ENCODE measurements around the gene TRPM3.

The TRPM3 gene

GRCh38 chr9:70574151-70574837 is 547.1 kb downstream of the TRPM3 start:
- DNase-seq = peak; percentile 67

DNA sequence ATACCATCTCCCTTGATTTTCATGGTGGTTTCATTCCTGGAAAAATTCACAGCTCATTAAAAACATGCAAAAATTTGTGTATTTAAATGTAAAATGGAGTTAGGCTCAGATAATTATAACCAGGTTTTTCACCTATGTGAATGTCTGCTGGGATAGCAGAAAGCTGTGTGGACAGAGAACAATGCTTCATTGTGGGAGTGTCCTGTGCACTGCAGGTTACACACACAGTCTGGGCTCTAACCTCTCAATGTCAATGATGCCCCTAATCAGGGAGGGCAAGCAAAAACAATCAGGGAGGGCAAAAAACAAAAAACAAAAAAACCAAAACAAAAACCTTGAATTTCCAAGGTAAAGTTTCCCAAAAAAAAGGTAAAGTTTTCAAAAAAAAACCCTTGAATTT is 548.1 kb downstream of the TRPM3 start:
- DNase-seq = no peak

- DNase-seq = no peak
These were observed 550.2 kb downstream of the TRPM3 start for GRCh38 chr9:70571258-70571657.

GRCh38 chr9:70569791-70570190 is 551.6 kb downstream of the TRPM3 start:
- DNase-seq = no peak

DNA sequence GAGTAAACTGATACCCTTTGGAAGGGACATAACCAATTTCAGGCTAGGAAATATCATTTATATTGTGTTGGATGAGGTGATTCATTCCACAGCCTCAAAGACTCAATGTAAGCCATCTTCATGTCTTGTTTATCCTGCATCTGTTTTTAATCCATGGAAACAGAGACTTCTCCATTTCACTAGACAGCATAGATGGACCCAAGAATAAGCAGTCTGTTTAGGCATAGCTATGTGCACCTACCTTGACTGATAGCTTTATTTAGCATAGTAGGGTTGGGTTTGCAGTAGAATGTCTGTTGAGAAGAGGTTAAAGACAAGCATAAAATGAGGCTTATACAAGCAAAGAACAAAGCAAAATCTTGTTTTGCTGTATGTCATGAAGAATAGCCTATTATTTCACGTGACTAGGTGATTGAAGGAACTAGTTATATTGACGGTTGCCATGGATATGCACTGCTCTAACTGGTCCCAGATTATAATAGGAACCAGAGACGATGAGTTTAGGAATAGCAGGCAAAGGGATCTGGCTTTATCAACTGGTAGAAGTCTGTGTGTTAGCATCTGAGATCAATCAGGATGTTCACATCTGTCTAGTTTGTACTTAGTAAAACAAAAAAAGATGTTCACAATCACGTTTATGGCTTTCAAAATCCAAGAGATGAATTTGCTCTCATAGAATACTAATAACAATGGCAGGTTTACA is 552.2 kb downstream of the TRPM3 start:
- DNase-seq = no peak

DNA sequence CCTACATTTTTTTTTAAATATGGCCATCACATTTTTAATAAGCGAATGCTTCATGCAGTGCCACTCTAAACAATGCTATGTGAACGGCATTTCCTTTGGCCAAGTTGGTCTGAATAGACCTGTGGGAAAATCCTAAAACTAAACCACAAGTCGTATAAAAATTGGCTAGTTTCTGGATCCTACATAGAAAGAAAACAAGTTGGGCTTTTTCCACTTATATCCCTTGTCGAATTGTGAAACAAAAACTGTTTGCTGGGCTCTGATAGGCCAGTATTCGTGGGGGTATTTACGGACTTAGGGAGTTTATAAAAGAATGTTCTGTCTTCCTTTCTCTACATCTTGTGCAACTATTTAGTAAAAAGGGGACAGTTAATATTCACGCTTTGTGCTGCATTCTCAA is 553.9 kb downstream of the TRPM3 start:
- peak; percentile 45 for DNase-seq

GRCh38 chr9:70566751-70567150 is 554.7 kb downstream of the TRPM3 start:
- DNase-seq = no peak

GRCh38 chr9:70566066-70566465 is 555.4 kb downstream of the TRPM3 start:
- DNase-seq = no peak

- DNase-seq = no peak
These were observed 556.7 kb downstream of the TRPM3 start for GRCh38 chr9:70564468-70565335.

DNA sequence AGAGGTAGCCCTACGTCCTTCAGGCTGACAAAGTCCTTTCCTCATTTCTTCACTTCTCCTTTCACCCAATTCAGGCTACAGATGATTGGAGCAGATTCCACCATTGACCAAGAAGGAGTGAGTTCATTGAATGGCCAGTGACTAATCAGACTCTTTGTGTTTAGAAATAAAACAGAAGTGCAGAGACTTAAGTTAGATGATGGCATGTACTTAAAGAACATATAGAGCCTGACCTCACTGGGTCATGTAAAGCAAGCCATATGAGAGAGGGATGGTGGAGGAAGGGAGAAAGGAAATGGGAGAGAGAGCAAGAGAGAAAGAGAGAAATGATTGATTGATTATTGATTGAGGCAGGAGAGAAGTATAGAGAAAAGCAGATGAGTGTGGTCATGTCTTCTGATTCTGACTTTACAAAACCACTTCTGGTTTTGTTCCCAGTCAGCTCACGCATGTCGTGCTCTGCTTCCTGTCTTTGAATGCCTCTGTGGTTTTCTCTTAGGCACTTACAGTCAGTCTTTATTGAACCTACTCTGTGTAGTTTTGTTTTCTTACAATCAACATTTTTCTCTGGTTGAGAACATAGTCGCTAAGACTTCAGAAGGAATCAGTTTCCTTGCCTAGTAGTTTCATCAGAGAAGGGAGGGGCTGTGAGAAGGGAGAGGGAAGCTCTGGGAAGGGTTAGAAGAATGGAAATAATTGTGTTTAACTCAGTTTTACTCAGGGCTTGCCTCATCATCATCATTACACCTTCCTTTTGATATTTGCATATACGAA is 557.8 kb downstream of the TRPM3 start:
- peak; percentile 89 for DNase-seq

DNA sequence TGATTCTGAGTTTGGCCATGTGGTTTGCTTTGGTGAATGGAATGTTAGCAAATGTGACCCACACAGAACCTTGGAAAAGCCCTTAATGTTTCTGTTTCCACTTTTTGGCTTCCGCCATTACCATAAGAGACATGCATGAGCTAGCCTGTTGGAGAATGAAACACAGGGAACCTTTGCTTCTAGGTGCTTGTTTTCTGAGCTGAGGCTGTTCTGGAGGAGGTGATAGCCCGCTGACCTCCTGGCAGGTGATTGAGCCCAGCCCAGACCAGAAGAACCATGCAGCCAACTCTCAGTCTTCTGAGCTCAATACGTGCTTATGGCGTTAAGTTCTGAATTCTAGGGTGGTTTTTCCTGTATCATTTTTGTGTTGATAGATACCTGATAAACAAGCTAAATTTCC is 558.4 kb downstream of the TRPM3 start:
- no peak for DNase-seq

- DNase-seq = no peak
These were observed 559.5 kb downstream of the TRPM3 start for GRCh38 chr9:70561786-70562395.

GRCh38 chr9:70561111-70561510 is 560.3 kb downstream of the TRPM3 start:
- DNase-seq = no peak

DNA sequence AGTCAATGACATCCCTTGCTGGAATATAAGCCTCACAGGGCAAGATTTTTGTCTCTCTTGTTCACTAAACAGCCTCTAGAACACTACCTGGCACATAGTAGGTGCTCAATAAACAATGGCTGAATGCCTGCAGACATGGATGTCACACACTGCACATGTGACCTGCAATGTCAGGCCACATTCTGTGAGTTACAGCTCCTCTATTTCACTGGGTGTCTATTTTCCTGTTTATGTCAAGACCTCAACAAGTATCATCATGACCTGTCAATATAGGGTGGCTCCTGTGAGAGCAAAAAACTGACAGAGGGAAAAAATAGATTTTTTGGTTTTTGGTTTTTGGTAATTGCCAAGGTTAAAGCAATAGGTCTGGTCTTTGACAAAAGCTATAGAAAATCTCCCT is 562.3 kb downstream of the TRPM3 start:
- no peak for DNase-seq

- no peak for DNase-seq
These were observed 563.6 kb downstream of the TRPM3 start for GRCh38 chr9:70557661-70558369.

DNA sequence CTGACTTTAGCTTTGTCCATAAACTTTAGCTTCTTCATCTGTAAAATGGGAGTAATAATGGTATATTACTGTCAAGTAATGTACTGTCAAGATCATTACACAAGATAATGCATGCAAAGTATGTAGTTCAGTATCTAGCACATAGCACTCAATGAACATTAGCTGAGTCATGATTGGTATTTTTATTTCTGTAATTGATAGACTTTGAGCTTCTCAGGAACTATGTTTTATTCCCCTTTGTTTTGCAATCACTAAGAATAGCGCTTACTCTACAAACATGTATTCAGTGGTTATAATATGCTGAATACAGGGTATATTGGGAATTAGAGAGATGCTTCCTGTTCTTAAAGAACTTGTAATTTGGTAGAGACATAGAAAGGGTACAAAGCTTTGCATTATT is 564.6 kb downstream of the TRPM3 start:
- DNase-seq = no peak

DNA sequence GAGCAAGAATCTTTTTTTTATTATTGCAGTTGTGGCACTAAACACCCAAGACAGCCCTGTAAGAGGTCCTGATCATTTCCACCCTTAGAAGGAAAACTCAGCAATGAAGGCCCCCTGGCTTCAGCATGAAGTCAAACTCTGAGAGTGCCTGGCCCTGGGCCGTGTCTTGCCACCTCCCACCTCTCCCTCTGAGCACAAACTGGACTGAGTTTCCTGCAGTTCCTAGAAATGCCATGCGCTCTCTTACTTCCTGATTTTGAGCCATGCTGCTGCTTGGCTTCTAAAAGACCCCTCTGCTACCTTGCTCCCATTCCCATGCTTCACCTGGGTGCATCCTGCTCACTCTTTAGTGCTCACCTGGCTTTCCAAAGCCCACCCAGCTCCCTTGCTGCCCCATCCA is 566.5 kb downstream of the TRPM3 start:
- no peak for DNase-seq

DNA sequence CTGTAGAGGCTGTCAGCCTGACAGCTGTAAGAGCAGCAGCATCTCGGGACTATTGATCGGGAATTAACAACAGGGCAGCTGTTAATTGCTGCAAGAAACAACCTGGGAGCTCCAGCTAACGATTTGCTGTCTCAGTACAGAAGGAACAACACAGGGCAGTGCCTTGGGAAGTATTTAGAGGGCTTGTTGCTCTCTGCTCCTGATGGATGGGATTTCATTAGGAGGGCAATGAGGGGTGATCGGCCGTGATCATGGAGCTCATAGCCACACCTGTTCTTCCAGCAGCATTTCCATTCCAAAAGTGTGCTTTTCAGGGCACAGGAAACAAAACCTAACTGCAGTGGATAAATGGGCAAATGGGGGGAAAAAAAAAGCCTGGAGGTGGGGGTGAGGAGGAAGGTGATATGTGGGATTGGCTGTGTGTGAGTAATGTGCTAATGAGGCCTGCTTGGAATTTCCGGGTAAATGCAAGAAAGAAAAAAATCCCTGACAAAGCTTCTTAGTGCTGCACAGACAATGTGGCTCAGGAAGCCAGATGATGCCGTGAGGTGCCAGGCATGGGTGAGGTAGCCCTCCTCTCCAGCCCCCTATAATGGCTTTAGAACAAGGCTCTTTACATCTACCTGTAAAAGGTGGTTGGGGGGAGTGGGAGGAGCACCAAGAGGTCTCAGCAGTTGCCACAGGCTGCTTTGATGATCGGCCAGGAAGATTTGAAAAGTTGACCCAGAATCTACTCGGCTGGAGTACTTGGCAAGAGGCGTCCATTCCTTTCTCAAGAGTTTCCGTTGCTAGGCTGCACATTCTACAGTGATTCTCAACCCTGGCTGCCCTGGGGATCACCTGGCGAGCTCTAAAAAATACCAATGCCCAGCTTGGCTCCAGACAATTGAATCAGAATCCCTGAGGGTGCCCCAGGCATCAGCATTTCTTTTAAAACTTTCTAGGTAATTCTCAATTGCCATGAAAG is 567.4 kb downstream of the TRPM3 start:
- peak; percentile 52 for DNase-seq

DNA sequence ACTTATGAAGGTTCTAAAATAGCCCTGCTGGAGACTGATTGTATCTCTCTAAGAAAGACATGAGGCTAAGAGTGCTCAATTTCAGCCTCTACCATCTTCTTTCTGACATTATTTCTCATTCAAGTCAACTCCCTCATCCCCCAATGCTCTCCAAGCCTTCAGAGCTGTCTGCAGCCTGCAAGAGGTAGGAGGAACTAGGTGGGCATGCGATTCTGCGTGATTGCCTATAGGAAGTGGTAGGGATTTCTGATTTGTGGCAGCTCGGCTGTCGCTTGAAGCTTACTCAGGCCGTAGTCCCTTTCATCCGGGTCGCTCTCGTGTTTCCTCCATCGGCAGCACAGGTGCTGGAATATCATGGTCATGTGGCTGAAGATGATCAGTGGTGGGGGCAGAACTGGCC is 568.9 kb downstream of the TRPM3 start:
- DNase-seq = no peak

- DNase-seq = no peak
These were observed 569.6 kb downstream of the TRPM3 start for GRCh38 chr9:70551801-70552200.
